ENCODE results near the gene OLIG1. TPM values are rescaled to one million over a fixed set of nuclear protein-coding genes. Genes with fewer than 3 reads are reported as not detected.
A peak's percentile ranks its signal among the peaks of the same experiment; 100 is the strongest.

Gene OLIG1
- total RNA-seq, 1 donor from 2014 or later = 1.6 TPM

GRCh38 chr21:33032434-33033047, 37.4 kb upstream of the OLIG1 start:
- no peak overlapping the region for H3K27ac ChIP-seq
- intact Hi-C loops (cut with DNase I) = no loop called here
- H3K27me3 ChIP-seq = peaks cover 80% of the 10 kb centered on the region
- TF ChIP-seq CTCF (IDR thresholded peaks at IDR 0.05) = no peak
- H3K4me3 ChIP-seq = no peak overlapping the region
- H3K4me1 ChIP-seq = peaks cover 15% of the 10 kb centered on the region
- H3K36me3 ChIP-seq = no peaks in the 10 kb centered on the region
- DNase-seq (no peak), ATAC-seq (no peak)
- H3K9me3 ChIP-seq = no peaks in the 10 kb centered on the region

DNA sequence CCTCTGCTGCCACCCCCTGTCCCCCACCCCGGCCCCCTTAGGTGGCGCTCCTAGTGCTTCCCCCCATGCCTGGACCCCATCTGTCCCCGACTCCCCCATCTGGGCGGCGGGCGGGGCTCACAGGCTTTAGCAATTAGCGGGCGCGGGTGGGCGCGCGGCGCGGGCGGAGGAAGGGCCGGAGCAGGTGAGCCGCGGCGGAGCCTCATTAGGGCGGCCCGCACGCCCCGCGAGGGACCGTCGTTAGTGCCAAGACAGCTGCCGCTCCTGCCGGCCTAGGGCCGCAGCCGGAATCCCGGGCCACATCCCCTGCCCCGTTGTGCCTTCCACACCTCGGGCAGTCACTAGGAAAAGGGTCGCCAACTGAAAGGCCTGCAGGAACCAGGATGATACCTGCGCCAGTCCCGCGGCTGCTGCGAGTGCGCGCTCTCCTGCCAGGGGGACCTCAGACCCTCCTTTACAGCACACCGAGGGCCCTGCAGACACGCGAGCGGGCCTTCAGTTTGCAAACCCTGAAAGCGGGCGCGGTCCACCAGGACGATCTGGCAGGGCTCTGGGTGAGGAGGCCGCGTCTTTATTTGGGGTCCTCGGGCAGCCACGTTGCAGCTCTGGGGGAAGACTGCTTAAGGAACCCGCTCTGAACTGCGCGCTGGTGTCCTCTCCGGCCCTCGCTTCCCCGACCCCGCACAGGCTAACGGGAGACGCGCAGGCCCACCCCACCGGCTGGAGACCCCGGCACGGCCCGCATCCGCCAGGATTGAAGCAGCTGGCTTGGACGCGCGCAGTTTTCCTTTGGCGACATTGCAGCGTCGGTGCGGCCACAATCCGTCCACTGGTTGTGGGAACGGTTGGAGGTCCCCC, 36.6 kb upstream of the OLIG1 start:
- DNase-seq (no peak), ATAC-seq (no peak)
- H3K36me3 ChIP-seq = no peaks in the 10 kb centered on the region
- H3K9me3 ChIP-seq = no peaks in the 10 kb centered on the region
- H3K27ac ChIP-seq = no peak overlapping the region
- no peak for TF ChIP-seq CTCF (IDR thresholded peaks at IDR 0.05)
- peaks cover 14% of the 10 kb centered on the region for H3K4me1 ChIP-seq
- peaks cover 72% of the 10 kb centered on the region for H3K27me3 ChIP-seq
- intact Hi-C loops (cut with DNase I) = no loop called here
- no peak overlapping the region for H3K4me3 ChIP-seq

DNA sequence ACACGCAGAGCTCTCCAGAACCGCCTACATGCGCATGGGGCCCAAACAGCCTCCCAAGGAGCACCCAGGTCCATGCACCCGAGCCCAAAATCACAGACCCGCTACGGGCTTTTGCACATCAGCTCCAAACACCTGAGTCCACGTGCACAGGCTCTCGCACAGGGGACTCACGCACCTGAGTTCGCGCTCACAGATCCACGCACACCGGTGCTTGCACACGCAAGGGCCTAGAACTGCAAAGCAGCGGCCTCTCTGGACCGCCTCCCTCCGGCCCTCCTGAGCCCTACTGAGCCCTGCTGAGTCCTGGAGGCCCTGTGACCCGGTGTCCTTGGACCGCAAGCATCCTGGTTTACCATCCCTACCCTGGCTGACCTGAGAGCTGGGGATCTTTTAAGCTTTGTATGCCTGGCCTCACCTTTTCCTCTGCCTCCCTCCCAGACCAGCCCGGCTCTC, 36.0 kb upstream of the OLIG1 start:
- Histone ChIP-seq H3K9me3 (no peaks in the 10 kb centered on the region), H3K27me3 (peaks cover 65% of the 10 kb centered on the region), H3K27ac (no peak overlapping the region), H3K4me1 (peaks cover 7% of the 10 kb centered on the region), H3K4me3 (no peak overlapping the region), H3K36me3 (no peaks in the 10 kb centered on the region)
- no peak for DNase-seq
- intact Hi-C loops (cut with DNase I) = no loop called here
- no peak for TF ChIP-seq CTCF (IDR thresholded peaks at IDR 0.05)
- ATAC-seq = no peak

DNA sequence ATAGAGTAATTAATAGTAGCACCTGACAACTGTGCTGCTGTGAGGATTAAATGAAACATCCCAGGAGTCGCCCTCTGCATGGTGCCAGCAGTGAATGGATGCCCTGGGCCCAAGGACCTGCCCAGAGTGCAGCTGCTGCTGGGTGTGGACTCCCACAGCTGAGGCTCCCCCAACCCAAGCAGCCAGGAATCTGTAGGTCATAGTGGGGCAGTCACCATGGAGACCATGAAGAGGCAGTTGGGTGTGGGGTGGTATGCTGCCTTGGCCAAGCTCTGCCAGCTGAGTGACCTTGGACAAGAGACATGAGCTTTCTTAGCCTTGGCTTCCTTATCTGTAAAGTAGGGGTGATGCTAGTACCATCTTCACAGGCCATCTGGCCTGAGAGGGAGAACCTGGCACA, 34.8 kb upstream of the OLIG1 start:
- Histone ChIP-seq H3K27me3 (peaks cover 60% of the 10 kb centered on the region), H3K4me3 (no peak overlapping the region), H3K9me3 (no peaks in the 10 kb centered on the region), H3K36me3 (no peaks in the 10 kb centered on the region), H3K27ac (no peak overlapping the region), H3K4me1 (no peaks in the 10 kb centered on the region)
- DNase-seq (no peak), ATAC-seq (no peak)
- no peak for TF ChIP-seq CTCF (IDR thresholded peaks at IDR 0.05)
- intact Hi-C loops (cut with DNase I) = no loop called here

DNA sequence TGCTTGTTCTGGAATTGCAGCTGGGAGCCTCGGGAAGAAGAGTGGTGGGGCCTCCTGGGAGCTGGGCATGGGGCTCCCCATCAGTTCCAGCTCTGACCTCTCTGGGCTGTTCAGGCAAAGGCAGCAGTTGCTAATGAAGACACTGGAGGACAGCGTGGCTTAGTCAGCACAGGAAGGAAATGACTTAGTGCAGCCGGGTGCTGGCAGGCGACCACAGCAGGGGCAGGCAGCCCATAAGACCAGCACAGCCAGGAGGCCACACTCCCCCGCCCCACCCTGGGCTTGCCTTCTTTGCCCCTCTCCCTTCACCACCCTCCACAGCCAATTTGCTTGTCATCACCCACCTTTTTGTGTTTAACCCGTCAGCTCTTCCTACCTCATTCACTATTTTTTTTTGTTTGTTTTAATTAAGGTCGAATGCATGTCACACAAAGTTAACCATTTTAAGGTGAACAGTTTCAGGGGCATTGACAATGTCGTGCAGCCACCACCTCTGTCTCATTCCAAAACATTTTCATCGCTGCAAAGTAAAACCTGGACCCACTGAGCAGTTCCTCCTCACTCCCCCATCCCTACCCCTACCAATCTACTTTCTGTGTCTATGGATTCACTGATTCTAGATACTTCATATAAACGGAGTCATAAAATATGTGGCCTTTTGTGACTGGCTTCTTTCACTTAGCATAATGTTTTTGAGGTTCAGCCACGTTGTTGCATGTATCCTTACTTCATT, 33.3 kb upstream of the OLIG1 start:
- Histone ChIP-seq H3K9me3 (no peaks in the 10 kb centered on the region), H3K4me1 (no peaks in the 10 kb centered on the region), H3K27ac (no peak overlapping the region), H3K27me3 (peaks cover 60% of the 10 kb centered on the region), H3K4me3 (no peak overlapping the region), H3K36me3 (no peaks in the 10 kb centered on the region)
- no peak for DNase-seq
- intact Hi-C loops (cut with DNase I) = no loop called here
- ATAC-seq = peak; percentile 74
- no peak for TF ChIP-seq CTCF (IDR thresholded peaks at IDR 0.05)

All from upper lobe of right lung (tissue), 1 donor.